ENCODE data around the gene TERB1.

DNA sequence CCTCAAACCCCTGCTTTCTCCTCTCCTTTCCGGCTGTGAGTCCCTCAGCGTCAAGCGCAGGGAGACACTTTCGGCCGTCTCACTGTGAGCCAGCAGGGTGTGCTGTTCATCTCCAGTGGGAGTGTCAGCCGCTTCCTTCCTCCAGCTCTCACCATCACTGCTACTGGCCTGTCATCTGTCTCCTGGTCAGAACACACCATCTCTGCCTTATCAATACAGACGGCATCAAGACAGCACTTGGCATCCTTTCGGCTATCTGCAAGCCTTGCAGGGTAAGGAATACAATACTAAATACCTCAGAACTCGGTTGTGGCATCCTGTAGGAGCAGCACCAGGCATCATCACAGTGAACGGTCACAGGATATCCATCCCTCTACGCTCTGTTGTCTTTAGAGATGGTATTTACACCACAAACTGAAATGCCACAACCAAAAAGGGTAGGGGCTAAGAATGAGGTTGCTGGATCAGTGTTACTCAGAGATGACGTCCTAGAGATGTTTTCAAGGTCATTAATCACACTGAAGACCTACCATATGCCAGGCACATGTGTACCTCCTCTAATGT lies 84.2 kb downstream of the TERB1 start:
- TF ChIP-seq, protein P1, sequence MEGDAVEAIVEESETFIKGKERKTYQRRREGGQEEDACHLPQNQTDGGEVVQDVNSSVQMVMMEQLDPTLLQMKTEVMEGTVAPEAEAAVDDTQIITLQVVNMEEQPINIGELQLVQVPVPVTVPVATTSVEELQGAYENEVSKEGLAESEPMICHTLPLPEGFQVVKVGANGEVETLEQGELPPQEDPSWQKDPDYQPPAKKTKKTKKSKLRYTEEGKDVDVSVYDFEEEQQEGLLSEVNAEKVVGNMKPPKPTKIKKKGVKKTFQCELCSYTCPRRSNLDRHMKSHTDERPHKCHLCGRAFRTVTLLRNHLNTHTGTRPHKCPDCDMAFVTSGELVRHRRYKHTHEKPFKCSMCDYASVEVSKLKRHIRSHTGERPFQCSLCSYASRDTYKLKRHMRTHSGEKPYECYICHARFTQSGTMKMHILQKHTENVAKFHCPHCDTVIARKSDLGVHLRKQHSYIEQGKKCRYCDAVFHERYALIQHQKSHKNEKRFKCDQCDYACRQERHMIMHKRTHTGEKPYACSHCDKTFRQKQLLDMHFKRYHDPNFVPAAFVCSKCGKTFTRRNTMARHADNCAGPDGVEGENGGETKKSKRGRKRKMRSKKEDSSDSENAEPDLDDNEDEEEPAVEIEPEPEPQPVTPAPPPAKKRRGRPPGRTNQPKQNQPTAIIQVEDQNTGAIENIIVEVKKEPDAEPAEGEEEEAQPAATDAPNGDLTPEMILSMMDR (IDR thresholded peaks at IDR 0.05): 0 out of 2 replicates have a peak, but pooled peaks have one; percentile 24
- TF ChIP-seq, protein P2, sequence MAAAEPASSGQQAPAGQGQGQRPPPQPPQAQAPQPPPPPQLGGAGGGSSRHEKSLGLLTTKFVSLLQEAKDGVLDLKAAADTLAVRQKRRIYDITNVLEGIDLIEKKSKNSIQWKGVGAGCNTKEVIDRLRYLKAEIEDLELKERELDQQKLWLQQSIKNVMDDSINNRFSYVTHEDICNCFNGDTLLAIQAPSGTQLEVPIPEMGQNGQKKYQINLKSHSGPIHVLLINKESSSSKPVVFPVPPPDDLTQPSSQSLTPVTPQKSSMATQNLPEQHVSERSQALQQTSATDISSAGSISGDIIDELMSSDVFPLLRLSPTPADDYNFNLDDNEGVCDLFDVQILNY (CRISPR knock-in tag; IDR thresholded peaks at IDR 0.05): no peak
- no peak for TF ChIP-seq ATF6 (CRISPR knock-in tag; IDR thresholded peaks at IDR 0.05)
- TF ChIP-seq IRF2 (CRISPR knock-in tag; IDR thresholded peaks at IDR 0.05; ENCODE audit: borderline replicate concordance, low read depth): no peak
- no peak for TF ChIP-seq IRF1 (CRISPR knock-in tag; IDR thresholded peaks at IDR 0.05)
- TF ChIP-seq MLX (CRISPR knock-in tag; IDR thresholded peaks at IDR 0.05): no peak
- no peak for TF ChIP-seq PRDM15 (CRISPR knock-in tag; IDR thresholded peaks at IDR 0.05)
- TF ChIP-seq MXD4 (CRISPR knock-in tag; IDR thresholded peaks at IDR 0.05; ENCODE audit: borderline replicate concordance): no peak
- no peak for TF ChIP-seq PREB (CRISPR knock-in tag; IDR thresholded peaks at IDR 0.05; ENCODE audit: borderline replicate concordance)
- TF ChIP-seq, protein P3, sequence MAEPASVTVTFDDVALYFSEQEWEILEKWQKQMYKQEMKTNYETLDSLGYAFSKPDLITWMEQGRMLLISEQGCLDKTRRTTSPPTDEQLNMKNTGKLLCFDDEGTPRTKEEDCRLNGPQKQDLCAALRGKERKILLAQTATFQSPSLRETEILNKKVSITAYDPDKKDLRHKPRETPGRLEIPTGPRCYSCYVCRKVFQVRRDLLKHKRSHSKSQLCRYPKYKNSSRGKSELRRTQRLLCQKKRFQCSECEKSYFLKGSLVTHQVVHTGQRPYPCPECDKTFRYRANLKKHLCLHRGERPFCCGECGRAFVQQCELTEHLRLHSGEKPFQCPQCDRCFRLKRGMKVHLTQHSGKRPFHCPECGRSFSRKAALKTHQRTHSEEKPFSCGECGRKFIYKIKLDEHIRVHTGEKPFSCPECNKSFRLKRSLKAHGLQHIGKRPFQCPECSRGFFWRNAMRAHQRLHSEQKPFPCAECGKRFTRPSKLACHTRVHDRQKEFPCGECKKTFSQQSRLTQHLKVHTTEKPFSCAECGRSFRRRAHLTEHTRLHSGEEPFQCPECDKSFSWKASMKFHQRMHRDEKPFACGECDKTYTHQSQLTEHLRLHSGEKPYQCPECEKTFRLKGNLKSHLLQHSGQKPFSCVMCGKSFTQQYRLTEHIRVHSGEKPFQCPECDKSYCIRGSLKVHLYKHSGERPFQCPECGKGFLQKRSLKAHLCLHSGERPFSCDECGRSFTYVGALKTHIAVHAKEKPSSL (CRISPR knock-in tag; conservative IDR thresholded peaks at IDR 0.05): no peak
- no peak; the same call in 1 of the 2 replicates for TF ChIP-seq GABPB1 (CRISPR knock-in tag; IDR thresholded peaks at IDR 0.05)
- TF ChIP-seq, protein P4, sequence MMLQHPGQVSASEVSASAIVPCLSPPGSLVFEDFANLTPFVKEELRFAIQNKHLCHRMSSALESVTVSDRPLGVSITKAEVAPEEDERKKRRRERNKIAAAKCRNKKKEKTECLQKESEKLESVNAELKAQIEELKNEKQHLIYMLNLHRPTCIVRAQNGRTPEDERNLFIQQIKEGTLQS (CRISPR knock-in tag; conservative IDR thresholded peaks at IDR 0.05): no peak
- TF ChIP-seq, protein P5, sequence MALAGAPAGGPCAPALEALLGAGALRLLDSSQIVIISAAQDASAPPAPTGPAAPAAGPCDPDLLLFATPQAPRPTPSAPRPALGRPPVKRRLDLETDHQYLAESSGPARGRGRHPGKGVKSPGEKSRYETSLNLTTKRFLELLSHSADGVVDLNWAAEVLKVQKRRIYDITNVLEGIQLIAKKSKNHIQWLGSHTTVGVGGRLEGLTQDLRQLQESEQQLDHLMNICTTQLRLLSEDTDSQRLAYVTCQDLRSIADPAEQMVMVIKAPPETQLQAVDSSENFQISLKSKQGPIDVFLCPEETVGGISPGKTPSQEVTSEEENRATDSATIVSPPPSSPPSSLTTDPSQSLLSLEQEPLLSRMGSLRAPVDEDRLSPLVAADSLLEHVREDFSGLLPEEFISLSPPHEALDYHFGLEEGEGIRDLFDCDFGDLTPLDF (CRISPR knock-in tag; IDR thresholded peaks at IDR 0.05): no peak

Measured in WTC11 (cell line).